Measurements from ENCODE around the gene UBXN1.

Gene UBXN1

DNA sequence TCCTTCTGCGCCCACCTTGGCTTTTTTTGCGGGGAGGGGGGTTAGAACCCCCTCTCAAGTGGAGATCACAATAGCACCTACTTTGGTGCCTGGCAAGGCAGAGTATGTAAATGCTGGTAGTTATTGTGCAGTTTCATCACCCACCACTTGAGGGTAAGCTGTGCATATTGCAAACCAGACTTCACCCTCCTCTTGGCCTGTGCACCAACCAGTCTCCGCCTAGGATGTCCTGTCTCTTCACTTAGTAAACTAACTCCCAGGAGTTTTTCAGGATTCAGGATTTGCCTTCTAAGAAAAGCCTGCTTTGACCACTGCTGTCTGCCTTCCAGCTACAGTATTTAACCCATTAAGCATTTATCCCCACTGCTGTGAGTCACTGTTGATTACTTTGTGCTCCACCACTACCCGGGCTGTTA lies 2.0 kb upstream of the UBXN1 start:
- TF ChIP-seq CTCF (IDR thresholded peaks at IDR 0.05; ENCODE audit: low read depth, low read length, poor library complexity, severe bottlenecking) (peak; percentile 74), EZH2phosphoT487 (IDR thresholded peaks at IDR 0.05; ENCODE audit: borderline replicate concordance, low read length) (no peak)
- Histone ChIP-seq H3K36me3 (ENCODE audit: control insufficient read depth, low read length) (peaks cover 24% of the 10 kb centered on the region), H3K4me3 (ENCODE audit: low read length) (peak overlapping the region; percentile 27), H3F3A (ENCODE audit: control insufficient read depth, insufficient read depth) (peaks cover 17% of the 10 kb centered on the region), H4K20me1 (ENCODE audit: control insufficient read depth, insufficient read depth, low read depth, low read length) (no peaks in the 10 kb centered on the region), H3K9me2 (replicated peaks; ENCODE audit: control insufficient read depth, low read length) (no peaks in the 10 kb centered on the region), H3K4me2 (ENCODE audit: low read length) (peak overlapping the region; percentile 50), H3K79me2 (ENCODE audit: control insufficient read depth, low read length) (peaks cover 35% of the 10 kb centered on the region), H3K9me3 (ENCODE audit: control insufficient read depth, insufficient read depth, low read length) (no peaks in the 10 kb centered on the region), H3K27ac (ENCODE audit: low read depth, low read length) (peak overlapping the region; percentile 2; the same call in 1 of the 2 replicates), H3K27me3 (ENCODE audit: control insufficient read depth, low read length) (no peaks in the 10 kb centered on the region), H3K4me1 (ENCODE audit: control insufficient read depth, low read length) (peaks cover 38% of the 10 kb centered on the region)

- Histone ChIP-seq H3K36me3 (ENCODE audit: control insufficient read depth, low read length) (peaks cover 40% of the 10 kb centered on the region), H3K79me2 (ENCODE audit: control insufficient read depth, low read length) (peaks cover 56% of the 10 kb centered on the region), H4K20me1 (ENCODE audit: control insufficient read depth, insufficient read depth, low read depth, low read length) (no peaks in the 10 kb centered on the region), H3K9me3 (ENCODE audit: control insufficient read depth, insufficient read depth, low read length) (no peaks in the 10 kb centered on the region), H3K4me2 (ENCODE audit: low read length) (peak overlapping the region; percentile 98), H3K27ac (ENCODE audit: low read depth, low read length) (peak overlapping the region; percentile 59), H3K4me1 (ENCODE audit: control insufficient read depth, low read length) (peaks cover 44% of the 10 kb centered on the region), H3K4me3 (ENCODE audit: low read length) (peak overlapping the region; percentile 98), H3F3A (ENCODE audit: control insufficient read depth, insufficient read depth) (peaks cover 17% of the 10 kb centered on the region), H3K9me2 (replicated peaks; ENCODE audit: control insufficient read depth, low read length) (no peaks in the 10 kb centered on the region), H3K27me3 (ENCODE audit: control insufficient read depth, low read length) (no peaks in the 10 kb centered on the region)
- TF ChIP-seq CTCF (IDR thresholded peaks at IDR 0.05; ENCODE audit: low read depth, low read length, poor library complexity, severe bottlenecking), result no peak
- TF ChIP-seq EZH2phosphoT487 (IDR thresholded peaks at IDR 0.05; ENCODE audit: borderline replicate concordance, low read length), result no peak
Measured at GRCh38 chr11:62678433-62678769, 472 bp downstream of the UBXN1 start.

DNA sequence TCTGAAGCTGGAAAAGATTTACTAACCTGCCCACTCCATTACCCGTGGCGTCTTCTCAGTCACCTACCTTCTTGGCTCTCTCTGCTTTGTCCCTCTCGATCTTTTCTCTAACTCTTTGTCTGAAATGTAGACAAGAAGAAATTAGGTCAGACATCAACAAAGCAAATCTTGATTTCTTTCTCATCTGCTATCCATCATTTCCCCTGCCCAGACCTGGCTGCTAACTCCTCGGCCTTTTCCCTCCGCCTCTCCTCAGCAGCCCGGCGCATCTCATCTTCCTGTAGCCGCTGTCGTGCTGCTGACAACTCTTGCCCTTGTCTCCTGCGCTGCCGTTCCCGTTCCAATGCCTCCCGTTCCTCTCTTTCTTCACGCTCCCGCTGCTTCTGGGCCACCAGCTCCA lies 1.2 kb downstream of the UBXN1 start:
- TF ChIP-seq CTCF (IDR thresholded peaks at IDR 0.05; ENCODE audit: low read depth, low read length, poor library complexity, severe bottlenecking) (no peak), EZH2phosphoT487 (IDR thresholded peaks at IDR 0.05; ENCODE audit: borderline replicate concordance, low read length) (no peak)
- Histone ChIP-seq H3K4me1 (ENCODE audit: control insufficient read depth, low read length) (peaks cover 51% of the 10 kb centered on the region), H3K4me3 (ENCODE audit: low read length) (peak overlapping the region; percentile 98), H3K4me2 (ENCODE audit: low read length) (peak overlapping the region; percentile 98), H3K79me2 (ENCODE audit: control insufficient read depth, low read length) (peaks cover 62% of the 10 kb centered on the region), H3F3A (ENCODE audit: control insufficient read depth, insufficient read depth) (peaks cover 20% of the 10 kb centered on the region), H3K27ac (ENCODE audit: low read depth, low read length) (no peak overlapping the region), H3K9me2 (replicated peaks; ENCODE audit: control insufficient read depth, low read length) (no peaks in the 10 kb centered on the region), H3K27me3 (ENCODE audit: control insufficient read depth, low read length) (no peaks in the 10 kb centered on the region), H3K36me3 (ENCODE audit: control insufficient read depth, low read length) (peaks cover 47% of the 10 kb centered on the region), H4K20me1 (ENCODE audit: control insufficient read depth, insufficient read depth, low read depth, low read length) (no peaks in the 10 kb centered on the region), H3K9me3 (ENCODE audit: control insufficient read depth, insufficient read depth, low read length) (no peaks in the 10 kb centered on the region)

Measured in DOHH2 (cell line).